ENCODE data around the gene TGM3.

Gene TGM3

DNA sequence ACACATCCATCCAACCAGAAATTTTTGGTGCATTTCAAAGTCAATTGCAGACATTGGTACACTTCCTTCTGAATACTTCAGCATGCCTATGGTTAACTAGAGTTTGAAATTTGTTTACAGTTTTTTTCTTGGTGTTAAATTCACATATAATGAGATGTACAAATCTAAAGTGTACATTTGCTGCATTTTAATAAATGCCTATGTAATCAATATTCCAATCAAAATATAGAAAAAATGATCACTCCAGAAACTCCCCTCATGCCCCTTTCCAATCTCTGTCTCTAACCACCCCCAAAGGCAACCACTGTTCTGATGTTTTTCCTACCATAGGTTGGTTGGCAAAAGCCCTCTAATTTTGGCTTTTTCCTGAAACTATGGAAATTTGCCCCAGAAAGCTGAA is 77.3 kb downstream of the TGM3 start:
- in situ Hi-C loops (cut with MboI; ENCODE audit: low sequenced_read_pairs), result no loop called here

- in situ Hi-C loops (cut with MboI; ENCODE audit: low sequenced_read_pairs), result no loop called here
These were observed 78.7 kb downstream of the TGM3 start for GRCh38 chr20:2374346-2375125.

- in situ Hi-C loops (cut with MboI; ENCODE audit: low sequenced_read_pairs), result no loop called here
These were observed 83.1 kb downstream of the TGM3 start for GRCh38 chr20:2378893-2379292.

DNA sequence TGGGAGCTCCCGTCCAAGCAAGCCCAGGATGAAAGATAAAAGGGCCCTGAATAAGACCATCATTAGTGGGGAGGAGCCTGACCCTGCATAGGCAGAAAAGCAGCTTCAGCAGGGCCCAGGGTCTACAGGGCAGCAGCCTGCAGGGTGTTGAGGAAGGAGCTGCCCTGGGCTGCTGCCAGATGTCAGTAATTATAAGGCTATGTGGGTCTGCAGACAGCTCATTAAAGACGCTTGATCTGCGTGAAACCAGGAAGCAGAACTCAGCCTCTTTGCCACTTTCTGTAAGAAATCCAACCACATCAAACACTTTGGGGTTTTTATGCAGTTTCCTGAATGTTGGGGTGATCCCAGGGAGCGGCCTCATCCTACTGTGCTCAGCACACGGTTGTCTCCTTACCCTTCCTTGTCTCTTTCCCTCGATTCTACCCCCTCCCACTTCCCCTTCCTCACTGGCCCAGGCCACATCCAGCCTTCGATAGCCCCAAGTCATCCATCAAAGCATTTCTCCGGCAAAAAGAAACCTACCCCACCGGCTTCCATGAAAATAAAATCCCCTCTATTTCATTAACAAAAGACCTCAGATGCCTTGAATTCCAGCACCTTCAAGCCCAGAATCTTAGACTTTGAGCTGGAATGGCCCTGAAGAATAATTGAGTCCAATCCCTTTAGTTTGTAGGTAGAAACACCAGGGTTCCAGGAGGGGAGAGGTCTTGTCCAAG is 83.9 kb downstream of the TGM3 start:
- in situ Hi-C loops (cut with MboI; ENCODE audit: low sequenced_read_pairs), result no loop called here

- in situ Hi-C loops (cut with MboI; ENCODE audit: low sequenced_read_pairs), result no loop called here
These were observed 84.8 kb downstream of the TGM3 start, which contains the start of gene TGM6 for GRCh38 chr20:2380601-2381000. TSS of gene TGM6 (plus strand) at chr20:2380901. CDS start at chr20:2380969, 68 bp downstream.

GRCh38 chr20:2381303-2381702 is 85.5 kb downstream of the TGM3 start:
- in situ Hi-C loops (cut with MboI; ENCODE audit: low sequenced_read_pairs), result no loop called here

DNA sequence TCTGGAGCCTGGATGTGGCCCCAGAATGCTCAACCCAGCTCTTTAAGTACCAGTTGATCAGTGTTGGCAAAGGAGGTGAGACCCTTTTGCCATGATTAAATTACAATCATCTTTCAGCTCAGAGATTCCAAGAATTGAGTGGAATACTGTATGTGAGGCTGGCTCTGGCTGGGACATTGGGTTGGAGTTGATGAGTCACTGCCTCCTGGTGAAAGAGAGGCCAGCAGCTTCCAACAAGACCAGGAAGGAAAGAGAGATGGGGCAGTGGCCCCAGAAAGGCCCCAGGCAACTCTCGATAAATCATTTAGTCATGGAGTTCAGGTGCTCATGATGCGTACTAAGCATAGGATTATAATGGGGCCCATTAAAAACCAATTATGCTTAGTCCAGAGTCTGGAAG is 87.0 kb downstream of the TGM3 start:
- in situ Hi-C loops (cut with MboI; ENCODE audit: low sequenced_read_pairs), result no loop called here

- in situ Hi-C loops (cut with MboI; ENCODE audit: low sequenced_read_pairs), result no loop called here
These were observed 89.2 kb downstream of the TGM3 start for GRCh38 chr20:2385026-2385425.

GRCh38 chr20:2385496-2385895 is 89.7 kb downstream of the TGM3 start:
- in situ Hi-C loops (cut with MboI; ENCODE audit: low sequenced_read_pairs), result no loop called here

DNA sequence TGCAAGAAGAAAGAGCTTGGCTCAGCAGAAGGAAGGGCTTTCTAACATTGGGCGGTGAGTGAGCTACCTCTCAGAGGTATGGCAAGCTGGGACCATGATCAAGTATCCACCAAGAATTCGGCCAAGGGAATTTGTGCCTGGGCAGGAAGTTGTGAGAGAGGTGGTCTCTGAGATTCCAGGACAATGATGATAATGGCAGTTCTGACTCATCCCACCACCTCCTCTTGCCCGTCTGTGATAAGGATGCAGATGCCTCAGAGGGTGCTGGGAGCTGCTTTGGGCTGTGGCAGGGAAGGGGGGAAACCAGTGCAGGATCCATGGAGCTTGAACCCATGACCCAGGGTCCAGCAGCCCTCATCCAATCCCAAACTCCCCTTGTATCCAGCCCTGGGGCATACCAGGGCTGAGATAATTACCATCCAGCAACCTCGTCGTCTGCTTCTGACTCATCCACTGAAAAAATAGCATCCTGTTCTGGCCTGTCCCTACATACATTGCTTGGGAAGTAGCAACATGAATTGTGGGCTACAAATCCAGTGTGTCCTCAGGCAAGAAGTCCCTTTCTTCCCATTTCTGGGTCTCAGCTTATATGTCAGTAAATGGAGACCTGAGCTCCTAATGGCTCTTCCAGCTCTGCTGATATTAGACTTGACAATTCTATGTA is 90.8 kb downstream of the TGM3 start:
- in situ Hi-C loops (cut with MboI; ENCODE audit: low sequenced_read_pairs), result no loop called here

- in situ Hi-C loops (cut with MboI; ENCODE audit: low sequenced_read_pairs), result no loop called here
These were observed 91.4 kb downstream of the TGM3 start for GRCh38 chr20:2387180-2387577.

DNA sequence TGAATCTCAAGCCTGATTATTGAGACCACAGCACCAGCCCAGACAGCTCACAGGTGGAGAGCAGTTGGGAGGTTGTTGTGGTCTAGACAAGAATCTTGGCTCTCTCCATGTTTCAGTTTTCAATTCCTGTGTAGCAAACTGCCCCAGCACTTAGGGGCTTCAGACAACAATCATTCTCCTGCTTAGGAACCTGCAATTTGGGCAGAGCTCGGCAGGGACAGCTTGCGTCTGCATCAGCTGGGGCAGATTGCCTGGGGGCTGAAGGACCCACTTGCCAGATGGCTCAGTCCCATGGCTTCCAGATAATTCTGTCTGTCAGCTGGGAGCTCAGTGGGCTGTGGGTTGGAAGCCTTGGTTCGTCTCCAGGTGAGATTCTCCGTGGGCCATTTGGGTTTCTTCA is 91.8 kb downstream of the TGM3 start:
- in situ Hi-C loops (cut with MboI; ENCODE audit: low sequenced_read_pairs), result no loop called here

Measured in HL-60/S4 treated with phorbol 12-myristate 13-acetate at 8.2 ng/mL for 4 days and 3 days (cell line).